HG03039 (cell line): ENCODE results near the gene SLC25A28.
"Not testable (repeated sequence)": the region's sequence is repeated elsewhere in the genome, so short reads cannot be mapped to it uniquely, and the experiment has no call there.

ENCODE experiments used
- ATAC-seq: cut with Tn5 transposase; IDR thresholded peaks from one replicate; pipeline ENCODE4 v1.9.1; 2021; ENCODE audit warnings: mild to moderate bottlenecking, moderate library complexity; ENCODE audit not compliant: unreplicated experiment

The SLC25A28 gene

DNA sequence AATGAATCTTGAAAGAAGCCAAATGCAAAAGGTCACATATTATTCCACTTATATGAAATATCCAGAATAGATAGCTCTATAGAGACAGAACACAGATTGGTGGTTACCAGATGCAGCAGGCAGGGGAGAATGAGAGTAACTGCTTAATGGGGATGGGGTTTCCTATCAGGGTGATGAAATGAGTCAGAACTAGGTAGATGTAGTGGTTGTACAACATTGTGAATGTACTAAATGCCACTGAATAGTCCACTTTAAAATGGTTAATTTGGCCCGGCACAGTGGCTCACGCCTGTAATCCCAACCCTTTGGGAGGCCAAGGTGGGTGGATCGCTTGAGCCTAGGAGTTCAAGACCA lies 9.4 kb upstream of the SLC25A28 start:
- no peak for ATAC-seq

- ATAC-seq: no peak
These were observed 8.8 kb upstream of the SLC25A28 start for GRCh38 chr10:99628923-99629624.

- ATAC-seq: not testable (repeated sequence)
These were observed 4.9 kb upstream of the SLC25A28 start for GRCh38 chr10:99625124-99625523.

DNA sequence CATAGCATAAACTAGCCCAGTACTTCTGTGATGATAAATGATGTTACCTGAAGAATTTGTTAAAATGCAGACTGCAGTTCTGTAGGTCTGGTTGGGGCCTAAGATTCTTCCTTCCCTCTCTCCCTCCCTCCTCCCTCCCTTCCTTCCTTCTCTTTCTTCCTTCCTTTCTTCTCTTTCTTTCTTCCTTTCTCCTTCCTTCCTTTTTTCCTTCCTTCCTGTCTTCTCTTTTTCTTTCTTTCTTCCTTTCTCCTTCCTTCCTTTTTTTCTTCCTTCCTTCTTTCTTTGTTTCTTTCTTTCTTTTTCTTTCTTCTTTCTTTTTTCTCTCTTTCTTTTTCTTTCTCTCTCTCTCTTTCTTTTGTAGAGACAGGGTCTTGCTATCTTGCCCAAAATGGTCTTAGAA lies 3.7 kb upstream of the SLC25A28 start:
- ATAC-seq: no peak

DNA sequence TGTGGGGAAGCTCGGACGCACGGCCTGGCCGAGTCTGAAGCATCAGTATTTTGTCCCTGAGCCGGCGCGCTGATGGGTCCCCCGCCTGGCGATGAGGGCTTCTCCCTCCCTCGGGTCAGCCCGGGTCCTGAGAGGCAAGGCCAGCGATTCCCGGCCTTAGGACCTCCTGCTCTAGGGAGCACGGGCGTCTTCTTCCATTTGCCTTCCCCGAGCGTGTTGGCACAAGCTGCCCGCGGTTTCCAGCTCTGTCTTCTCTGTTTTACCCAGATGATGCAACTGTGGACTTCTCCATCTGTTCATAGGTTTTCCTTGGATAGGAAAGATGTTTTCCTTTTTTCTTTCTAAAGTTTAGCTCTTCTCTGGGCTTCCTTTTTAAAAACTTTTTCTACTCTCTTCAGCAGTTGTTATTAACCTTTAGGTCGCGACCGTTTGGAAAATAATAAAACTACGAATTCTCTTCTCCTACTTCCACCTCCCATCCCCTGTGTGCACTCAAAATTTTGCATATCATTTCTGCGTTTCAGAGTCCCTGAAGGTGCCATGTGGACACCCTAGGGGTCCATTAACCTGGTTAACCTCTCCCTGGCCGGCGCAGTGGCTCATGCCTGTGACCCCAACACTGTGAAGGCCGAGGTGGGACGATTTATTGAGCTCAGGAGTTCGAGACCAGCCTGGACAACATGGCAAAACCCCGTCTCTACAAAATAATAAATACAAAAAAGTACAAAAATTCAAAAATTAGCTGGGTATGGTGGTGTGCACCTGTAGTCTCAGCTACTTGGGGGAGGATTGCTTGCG lies 1.4 kb upstream of the SLC25A28 start:
- ATAC-seq: no peak

DNA sequence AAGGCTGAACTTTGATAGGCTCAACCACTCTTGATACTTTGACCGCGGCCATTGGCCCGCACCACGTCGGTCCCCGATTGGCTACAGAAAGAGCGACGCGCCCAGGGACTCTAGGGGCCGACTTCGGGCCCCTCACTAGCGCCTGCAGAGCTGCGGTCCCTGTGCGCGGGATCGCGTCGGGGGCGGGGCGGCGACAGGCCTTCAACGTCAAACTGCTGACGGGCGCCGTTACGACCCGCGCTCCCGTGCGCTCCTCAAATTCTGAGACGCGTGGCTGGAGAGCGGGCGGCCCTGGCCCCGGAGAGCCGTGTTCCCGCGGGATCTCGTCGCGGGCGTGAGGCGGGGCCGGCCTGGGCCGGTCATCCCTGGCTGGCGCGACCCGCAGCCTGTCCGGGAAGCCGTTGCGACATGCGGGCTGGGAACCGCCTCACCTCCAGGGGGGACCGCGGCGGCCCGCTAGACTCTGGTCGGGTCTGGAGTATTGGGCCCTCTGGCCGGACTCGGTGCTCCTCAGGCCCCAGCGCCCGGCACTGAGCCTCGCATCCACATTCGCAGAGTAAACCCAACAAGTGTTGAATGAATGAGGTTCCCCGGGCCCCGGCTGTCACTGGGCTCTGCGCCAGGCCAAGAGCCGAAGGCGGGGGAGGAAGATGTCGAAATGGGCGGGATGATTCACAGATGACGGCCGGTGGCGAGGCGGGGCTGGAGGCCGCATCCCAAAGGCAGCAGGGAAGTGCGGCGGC lies 643 bp upstream of the SLC25A28 start:
- ATAC-seq: peak; percentile 86

- ATAC-seq: no peak
These were observed 994 bp downstream of the SLC25A28 start for GRCh38 chr10:99619090-99619800.

DNA sequence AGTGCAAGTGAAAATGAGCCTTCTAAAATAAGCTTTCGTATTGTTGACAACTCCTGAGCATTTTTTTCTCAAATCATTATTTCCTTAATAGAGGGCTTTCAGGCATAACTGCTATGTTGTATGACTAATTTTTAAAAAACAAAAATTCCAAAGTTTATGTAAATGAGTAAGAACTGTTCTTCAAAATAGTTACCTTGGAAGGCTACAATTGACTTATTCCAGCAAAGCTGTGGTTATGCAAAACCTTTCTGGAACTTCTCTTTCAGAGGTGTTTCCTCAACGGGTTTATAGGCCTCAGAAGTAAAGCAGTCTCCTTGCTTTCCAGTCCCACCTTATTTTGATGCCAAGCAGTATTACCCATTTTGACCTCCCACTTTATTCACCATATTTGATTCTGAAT lies 2.5 kb downstream of the SLC25A28 start:
- no peak for ATAC-seq

- no peak for ATAC-seq
These were observed 4.8 kb downstream of the SLC25A28 start for GRCh38 chr10:99615426-99615825.

DNA sequence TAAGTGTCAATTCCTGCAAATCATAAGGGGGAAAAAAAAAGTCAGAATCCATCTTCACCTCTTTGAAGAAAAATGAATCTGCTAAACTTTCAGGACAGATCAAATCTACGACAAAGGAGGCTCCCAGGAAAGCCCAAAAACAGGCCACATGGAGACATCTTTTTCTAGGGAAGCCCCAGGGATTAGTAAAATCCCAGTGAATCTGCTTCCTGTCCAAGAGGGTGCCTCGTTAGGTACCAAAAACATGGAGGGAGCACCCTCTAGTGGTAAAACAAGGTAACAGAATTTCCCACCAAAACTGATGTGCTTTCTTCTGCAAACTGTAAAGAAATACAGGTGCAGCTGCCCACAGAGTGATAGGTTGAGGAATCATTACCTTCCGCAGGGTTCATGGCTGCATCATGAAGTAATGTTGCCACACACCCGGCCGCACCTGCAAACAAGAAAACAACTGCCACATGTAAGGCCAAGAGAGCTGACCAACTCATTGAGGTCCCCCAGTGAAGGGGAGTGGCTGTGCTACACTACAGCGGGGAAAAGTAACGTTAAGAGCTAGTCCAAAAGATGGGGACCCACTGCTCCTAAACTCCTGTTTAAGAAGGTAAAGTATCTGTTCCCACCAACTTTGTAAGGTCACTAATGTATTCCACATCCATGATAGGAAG lies 7.9 kb downstream of the SLC25A28 start:
- no peak for ATAC-seq

GRCh38 chr10:99611326-99611725 lies 8.9 kb downstream of the SLC25A28 start:
- no peak for ATAC-seq

GRCh38 chr10:99610221-99610620 lies 10.0 kb downstream of the SLC25A28 start:
- no peak for ATAC-seq

- no peak for ATAC-seq
These were observed 11.1 kb downstream of the SLC25A28 start for GRCh38 chr10:99609186-99609585.

GRCh38 chr10:99605351-99605750 lies 14.9 kb downstream of the SLC25A28 start:
- ATAC-seq: no peak

- ATAC-seq: no peak
These were observed 15.4 kb downstream of the SLC25A28 start for GRCh38 chr10:99604862-99605261.

DNA sequence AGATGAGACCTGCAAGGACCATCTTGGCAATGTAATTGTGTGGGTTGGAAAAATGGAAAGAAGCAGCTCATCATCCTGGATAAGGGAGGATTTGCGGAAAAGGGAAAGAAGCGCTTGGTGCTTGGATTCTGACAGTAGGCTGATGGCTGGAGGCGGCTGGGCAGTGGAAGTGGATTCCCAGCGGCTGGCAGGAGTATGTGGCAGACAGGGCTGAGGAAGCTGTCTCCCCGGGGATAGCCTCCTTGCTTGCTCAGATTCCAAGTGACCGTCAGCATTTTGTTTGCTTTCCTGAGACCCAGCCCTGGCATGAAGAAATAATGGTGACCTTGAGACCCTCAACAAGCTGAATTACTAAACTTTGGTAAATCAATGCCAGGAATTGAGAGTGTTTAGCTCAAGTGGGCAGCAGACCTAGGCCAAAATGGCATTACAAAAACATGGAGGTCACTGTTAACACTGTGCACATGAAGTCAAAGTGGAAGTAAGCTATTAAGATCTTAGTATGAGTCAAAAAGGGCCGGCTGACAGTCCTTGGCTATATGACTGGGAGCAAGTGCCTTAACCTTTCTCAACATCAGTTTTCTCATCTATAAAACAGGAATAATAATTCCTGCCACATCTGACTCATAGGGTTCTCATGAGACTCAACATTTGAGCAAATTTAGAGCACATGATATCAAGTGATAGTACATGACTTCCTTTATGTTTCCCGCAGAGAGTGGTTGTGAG lies 21.3 kb downstream of the SLC25A28 start:
- no peak for ATAC-seq

- ATAC-seq: no peak
These were observed 22.2 kb downstream of the SLC25A28 start for GRCh38 chr10:99598011-99598410.

- not testable (repeated sequence) for ATAC-seq
These were observed 23.5 kb downstream of the SLC25A28 start for GRCh38 chr10:99596708-99597107.

- no peak for ATAC-seq
These were observed 24.3 kb downstream of the SLC25A28 start for GRCh38 chr10:99595770-99596465.
